ENCODE measurements around the gene SLC6A8. TPM values are rescaled to one million over a fixed set of nuclear protein-coding genes. Genes with fewer than 3 reads are reported as not detected.
A peak's percentile ranks its signal among the peaks of the same experiment; 100 is the strongest.

The SLC6A8 gene
- total and polyA plus RNA-seq, 9 donors: 6.3 to 23.5 (median 11.4) TPM

DNA sequence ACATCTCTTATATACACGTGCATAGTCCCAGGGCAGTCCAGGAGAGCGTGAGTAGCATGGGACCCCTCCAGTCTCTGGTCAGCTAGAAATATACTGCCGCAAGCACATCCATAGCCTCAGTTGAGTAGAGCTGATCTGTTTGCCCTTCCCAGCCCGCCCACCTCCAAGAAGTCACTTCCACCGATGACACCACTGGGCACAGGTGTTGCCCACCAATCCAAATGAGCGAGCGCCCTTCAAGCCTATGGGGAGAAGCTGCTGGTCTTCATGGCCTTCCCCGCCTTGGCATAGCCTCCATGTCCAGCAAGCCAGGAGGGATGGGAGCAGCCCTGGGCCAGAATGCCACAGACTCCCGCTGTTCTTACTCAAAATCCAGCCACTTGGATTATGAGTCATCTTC lies 30.6 kb upstream of the SLC6A8 start:
- TF ChIP-seq POLR2A (IDR thresholded peaks at IDR 0.05): no peak
- no peak for TF ChIP-seq CTCF (IDR thresholded peaks at IDR 0.05)
- no peak for TF ChIP-seq EP300 (IDR thresholded peaks at IDR 0.05)
- intact Hi-C loops (cut with DNase I): no loop called here
- Histone ChIP-seq H3K4me3 (no peak overlapping the region), H3K27ac (no peak overlapping the region), H3K9me3 (peaks cover 0 to 7% of the 10 kb centered on the region in 2 donors), H3K4me1 (ENCODE audit: insufficient read depth) (no peaks in the 10 kb centered on the region), H3K36me3 (no peaks in the 10 kb centered on the region), H3K27me3 (no peaks in the 10 kb centered on the region)
- DNase-seq: no peak
- WGBS, 3 donors: 84 to 88% (median 84%) methylated on average over 9 of the region's 9 CpGs

- Histone ChIP-seq H3K27me3 (no peaks in the 10 kb centered on the region), H3K27ac (no peak overlapping the region), H3K4me1 (ENCODE audit: insufficient read depth) (no peaks in the 10 kb centered on the region), H3K36me3 (no peaks in the 10 kb centered on the region), H3K9me3 (peaks cover 0 to 1% of the 10 kb centered on the region in 2 donors), H3K4me3 (no peak overlapping the region)
- 77 to 89% (median 78%) methylated on average over 3 of the region's 3 CpGs for WGBS, 3 donors
- DNase-seq: no peak
- intact Hi-C loops (cut with DNase I): no loop called here
- TF ChIP-seq EP300 (IDR thresholded peaks at IDR 0.05) (no peak), CTCF (IDR thresholded peaks at IDR 0.05) (no peak), POLR2A (IDR thresholded peaks at IDR 0.05) (no peak)
These were observed 28.5 kb upstream of the SLC6A8 start for GRCh38 chrX:153659268-153659667.

- Histone ChIP-seq H3K4me3 (no peak overlapping the region), H3K9me3 (no peaks in the 10 kb centered on the region), H3K27me3 (no peaks in the 10 kb centered on the region), H3K27ac (no peak overlapping the region), H3K4me1 (ENCODE audit: insufficient read depth) (no peaks in the 10 kb centered on the region), H3K36me3 (no peaks in the 10 kb centered on the region)
- peak in 2 of 5 donors; percentile 29 to 52 for DNase-seq
- 20 to 26% (median 23%) methylated on average over 21 to 31 of the region's 31 CpGs for WGBS, 3 donors
- intact Hi-C loops (cut with DNase I): loop anchor here in 2 of 4 donors (10.0 kb wide), 2 partner anchors 107 to 117 kb away; no protein-coding TSS in a partner anchor
- TF ChIP-seq CTCF (IDR thresholded peaks at IDR 0.05): no peak
- TF ChIP-seq POLR2A (IDR thresholded peaks at IDR 0.05): no peak
- no peak for TF ChIP-seq EP300 (IDR thresholded peaks at IDR 0.05)
These were observed 25.5 kb upstream of the SLC6A8 start for GRCh38 chrX:153662266-153662665.

DNA sequence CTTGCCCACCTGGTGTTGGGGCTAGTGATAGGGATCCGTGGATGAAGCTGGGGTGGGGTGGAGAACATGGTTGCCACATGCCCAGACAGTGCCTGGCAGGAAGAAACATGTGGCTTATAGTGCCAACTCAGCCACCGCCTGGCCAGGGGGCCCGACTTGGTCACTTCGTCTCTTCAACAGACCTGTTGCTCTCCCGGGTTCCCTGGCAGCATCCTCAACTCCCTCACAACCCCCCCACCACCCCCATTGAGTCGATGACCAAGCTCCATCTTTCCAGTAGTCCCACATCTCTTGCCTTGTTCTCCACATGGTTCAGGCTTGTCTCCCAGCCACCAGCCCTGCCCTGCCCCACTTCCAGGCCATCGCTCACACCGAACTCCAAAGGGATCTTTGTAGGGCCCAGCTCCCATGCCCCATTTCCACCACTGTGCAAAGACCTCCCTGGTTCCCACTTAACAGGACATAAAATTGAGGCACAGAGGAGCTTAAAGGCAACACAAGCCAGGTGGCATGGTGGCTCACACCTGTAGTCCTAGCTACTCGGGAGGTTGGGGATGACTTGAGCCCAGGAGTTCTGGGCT lies 21.9 kb upstream of the SLC6A8 start:
- no peak for DNase-seq
- Histone ChIP-seq H3K4me3 (no peak overlapping the region), H3K27me3 (no peaks in the 10 kb centered on the region), H3K9me3 (no peaks in the 10 kb centered on the region), H3K27ac (no peak overlapping the region), H3K36me3 (no peaks in the 10 kb centered on the region), H3K4me1 (ENCODE audit: insufficient read depth) (no peaks in the 10 kb centered on the region)
- 73 to 78% (median 76%) methylated on average over 9 of the region's 9 CpGs for WGBS, 3 donors
- intact Hi-C loops (cut with DNase I): loop anchor here (5.0 to 10.0 kb wide), 5 partner anchors 54 to 121 kb away; no protein-coding TSS in a partner anchor
- TF ChIP-seq EP300 (IDR thresholded peaks at IDR 0.05): no peak
- no peak for TF ChIP-seq CTCF (IDR thresholded peaks at IDR 0.05)
- TF ChIP-seq POLR2A (IDR thresholded peaks at IDR 0.05): no peak
